GM06990 (cell line): ENCODE data around the gene LRRC8A.

ENCODE experiments used
- DNase-seq: peaks from one replicate; pipeline ENCODE4 v3.0.0-alpha.2; 2011; ENCODE audit not compliant: insufficient read length; ENCODE audit errors: extremely low read depth
- H3K27me3 ChIP-seq: replicated peaks from 2 replicates; pipeline ENCODE4 v1.6.0; 2011; ENCODE audit warnings: low read length; ENCODE audit not compliant: control insufficient read depth, insufficient read depth
- H3K36me3 ChIP-seq: 2 replicates; pipeline ENCODE4 v1.5.1; 2011; ENCODE audit warnings: low read length; ENCODE audit not compliant: control insufficient read depth, insufficient read depth
- H3K4me3 ChIP-seq: replicated peaks from 2 replicates; pipeline ENCODE4 v1.5.1; 2011; ENCODE audit warnings: low read depth, mild to moderate bottlenecking, control low read depth, low read length
- CTCF ChIP-seq: IDR thresholded peaks from 2 replicates; pipeline ENCODE4 v1.5.1; 2011; ENCODE audit warnings: low read length, control low read depth, mild to moderate bottlenecking, inconsistent platforms; ENCODE audit not compliant: insufficient read depth, poor library complexity, severe bottlenecking

Gene LRRC8A

GRCh38 chr9:128898382-128898781, 16.4 kb downstream of the LRRC8A start:
- DNase-seq, result no peak
- no peak overlapping the region for H3K4me3 ChIP-seq
- TF ChIP-seq CTCF, result no peak
- no peaks in the 10 kb centered on the region for H3K27me3 ChIP-seq
- H3K36me3 ChIP-seq, result peaks cover 4% of the 10 kb centered on the region

- TF ChIP-seq CTCF, result no peak
- DNase-seq, result no peak
- Histone ChIP-seq H3K4me3 (no peak overlapping the region), H3K36me3 (peaks cover 4% of the 10 kb centered on the region), H3K27me3 (no peaks in the 10 kb centered on the region)
These were observed 17.1 kb downstream of the LRRC8A start for GRCh38 chr9:128898845-128899565.

GRCh38 chr9:128899566-128900322, 17.8 kb downstream of the LRRC8A start:
- Histone ChIP-seq H3K4me3 (no peak overlapping the region), H3K27me3 (no peaks in the 10 kb centered on the region), H3K36me3 (peaks cover 4% of the 10 kb centered on the region)
- no peak for DNase-seq
- TF ChIP-seq CTCF, result no peak

GRCh38 chr9:128901379-128901778, 19.4 kb downstream of the LRRC8A start:
- Histone ChIP-seq H3K36me3 (peaks cover 2% of the 10 kb centered on the region), H3K27me3 (no peaks in the 10 kb centered on the region), H3K4me3 (no peak overlapping the region)
- no peak for DNase-seq
- no peak for TF ChIP-seq CTCF

- Histone ChIP-seq H3K36me3 (peaks cover 2% of the 10 kb centered on the region), H3K27me3 (no peaks in the 10 kb centered on the region), H3K4me3 (no peak overlapping the region)
- DNase-seq, result no peak
- no peak for TF ChIP-seq CTCF
These were observed 19.9 kb downstream of the LRRC8A start for GRCh38 chr9:128901822-128902221.
